A673 (cell line): ENCODE results near the gene OBSCN. TPM values are rescaled to one million over a fixed set of nuclear protein-coding genes. Genes with fewer than 3 reads are reported as not detected.

Experiments used
- BruUV-seq: library from RNA; stranded (reverse); fragments of 400-500 nt; replicated peaks from 2 replicates; lab custom pipeline; 2021; lab: Mats Ljungman, UMichigan
- CTCF ChIA-PET: fragments of 300-600 bp; sonication (Branson Sonifier 250); formaldehyde crosslinking; loops from one replicate; lab custom pipeline; 2022; ENCODE audit warnings: antibody characterized with exemption; lab: Charles Lee
- POLR2A ChIA-PET: fragments of 300-600 bp; sonication (Branson Sonifier 250); formaldehyde crosslinking; loops from one replicate; lab custom pipeline; 2022; ENCODE audit warnings: antibody characterized with exemption; ENCODE audit not compliant: low non-redundant PET; lab: Charles Lee
- DNase-seq: peaks from one replicate; pipeline ENCODE4 v3.0.0-alpha.2; 2015; ENCODE audit warnings: low spot score
- H3K27ac ChIP-seq: fragments of 200-600 bp; sonication (generic); 2 replicates; pipeline ENCODE4 v1.5.1; 2016; ENCODE audit warnings: mixed run types, low read depth, mild to moderate bottlenecking, mixed read lengths, antibody characterized with exemption, low read length; ENCODE audit not compliant: poor library complexity, severe bottlenecking
- H3K27me3 ChIP-seq: fragments of 200-600 bp; sonication (generic); replicated peaks from 2 replicates; pipeline ENCODE4 v1.6.1; 2017; ENCODE audit warnings: mixed run types, low read depth, mild to moderate bottlenecking, mixed read lengths, antibody characterized with exemption, low read length; ENCODE audit not compliant: insufficient read depth, poor library complexity
- H3K36me3 ChIP-seq: fragments of 200-600 bp; sonication (generic); 2 replicates; pipeline ENCODE4 v1.6.1; 2016; ENCODE audit warnings: mixed run types, mild to moderate bottlenecking, mixed read lengths, antibody characterized with exemption, low read length; ENCODE audit not compliant: insufficient read depth, poor library complexity, severe bottlenecking
- H3K4me1 ChIP-seq: fragments of 200-600 bp; sonication (generic); 2 replicates; pipeline ENCODE4 v1.6.1; 2017; ENCODE audit warnings: mixed run types, mild to moderate bottlenecking, mixed read lengths, antibody characterized with exemption, low read length; ENCODE audit not compliant: insufficient read depth, poor library complexity, severe bottlenecking
- H3K4me3 ChIP-seq: fragments of 200-600 bp; sonication (generic); 2 replicates; pipeline ENCODE4 v1.5.1; 2016; ENCODE audit warnings: low read depth, mixed run types, mild to moderate bottlenecking, mixed read lengths, low read length; ENCODE audit not compliant: poor library complexity, severe bottlenecking
- H3K9me3 ChIP-seq: fragments of 200-600 bp; sonication (generic); 2 replicates; pipeline ENCODE4 v1.6.1; 2016; ENCODE audit warnings: mixed run types, low read depth, mild to moderate bottlenecking, mixed read lengths, antibody characterized with exemption, low read length; ENCODE audit not compliant: poor library complexity, severe bottlenecking
- EZH2 ChIP-seq: fragments of 200-600 bp; sonication (generic); IDR thresholded peaks from 2 replicates; pipeline ENCODE4 v1.6.1; 2017; ENCODE audit warnings: borderline replicate concordance, low read depth, mild to moderate bottlenecking, mixed read lengths, antibody characterized with exemption, low read length; ENCODE audit not compliant: poor library complexity, severe bottlenecking
- intact Hi-C: fragments of 100-400 bp; cut with micrococcal nuclease; formaldehyde crosslinking; loops from one replicate; pipeline ENCODE4 v1.10.0; 2022; ENCODE audit not compliant: unreplicated experiment
- total RNA-seq: library from RNA; stranded (reverse); gene quantifications from 2 replicates; pipeline ENCODE4 v1.2.3, GENCODE V29; 2021
- TF ChIP-seq, protein P1 (sequence below): fragments of 300-800, 200-600 bp; sonication (generic); conservative IDR thresholded peaks from 2 replicates; pipeline ENCODE4 v1.5.1; 2017; ENCODE audit warnings: low read depth, mild to moderate bottlenecking, antibody characterized with exemption, low read length, moderate library complexity, mixed read lengths

The OBSCN gene
- total RNA-seq, 1 experiment from 2014 or later, result 37.7 TPM

DNA sequence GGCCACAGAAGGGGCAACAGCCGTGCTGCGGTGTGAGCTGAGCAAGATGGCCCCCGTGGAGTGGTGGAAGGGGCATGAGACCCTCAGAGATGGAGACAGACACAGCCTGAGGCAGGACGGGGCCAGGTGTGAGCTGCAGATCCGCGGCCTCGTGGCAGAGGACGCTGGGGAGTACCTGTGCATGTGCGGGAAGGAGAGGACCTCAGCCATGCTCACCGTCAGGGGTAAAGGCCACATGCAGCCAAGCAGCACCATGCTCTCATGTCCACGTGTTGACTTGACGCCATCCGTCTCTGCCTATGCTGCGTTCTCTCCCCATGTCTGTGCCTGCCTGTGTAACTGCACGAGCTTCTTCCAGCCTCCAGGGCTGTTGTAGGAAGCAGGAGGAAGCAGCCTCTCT is 85.5 kb downstream of the OBSCN start:
- Histone ChIP-seq H3K27me3 (no peaks in the 10 kb centered on the region), H3K4me1 (no peaks in the 10 kb centered on the region), H3K4me3 (no peak overlapping the region), H3K36me3 (no peaks in the 10 kb centered on the region), H3K27ac (no peak overlapping the region), H3K9me3 (peaks cover 7% of the 10 kb centered on the region)
- ChIA-PET CTCF (no interaction called here), POLR2A (no interaction called here)
- no TSS peak for BruUV-seq
- DNase-seq, result no peak
- TF ChIP-seq, protein P1, sequence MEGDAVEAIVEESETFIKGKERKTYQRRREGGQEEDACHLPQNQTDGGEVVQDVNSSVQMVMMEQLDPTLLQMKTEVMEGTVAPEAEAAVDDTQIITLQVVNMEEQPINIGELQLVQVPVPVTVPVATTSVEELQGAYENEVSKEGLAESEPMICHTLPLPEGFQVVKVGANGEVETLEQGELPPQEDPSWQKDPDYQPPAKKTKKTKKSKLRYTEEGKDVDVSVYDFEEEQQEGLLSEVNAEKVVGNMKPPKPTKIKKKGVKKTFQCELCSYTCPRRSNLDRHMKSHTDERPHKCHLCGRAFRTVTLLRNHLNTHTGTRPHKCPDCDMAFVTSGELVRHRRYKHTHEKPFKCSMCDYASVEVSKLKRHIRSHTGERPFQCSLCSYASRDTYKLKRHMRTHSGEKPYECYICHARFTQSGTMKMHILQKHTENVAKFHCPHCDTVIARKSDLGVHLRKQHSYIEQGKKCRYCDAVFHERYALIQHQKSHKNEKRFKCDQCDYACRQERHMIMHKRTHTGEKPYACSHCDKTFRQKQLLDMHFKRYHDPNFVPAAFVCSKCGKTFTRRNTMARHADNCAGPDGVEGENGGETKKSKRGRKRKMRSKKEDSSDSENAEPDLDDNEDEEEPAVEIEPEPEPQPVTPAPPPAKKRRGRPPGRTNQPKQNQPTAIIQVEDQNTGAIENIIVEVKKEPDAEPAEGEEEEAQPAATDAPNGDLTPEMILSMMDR, result no peak
- no peak for TF ChIP-seq EZH2
- intact Hi-C loops, result no loop called here

DNA sequence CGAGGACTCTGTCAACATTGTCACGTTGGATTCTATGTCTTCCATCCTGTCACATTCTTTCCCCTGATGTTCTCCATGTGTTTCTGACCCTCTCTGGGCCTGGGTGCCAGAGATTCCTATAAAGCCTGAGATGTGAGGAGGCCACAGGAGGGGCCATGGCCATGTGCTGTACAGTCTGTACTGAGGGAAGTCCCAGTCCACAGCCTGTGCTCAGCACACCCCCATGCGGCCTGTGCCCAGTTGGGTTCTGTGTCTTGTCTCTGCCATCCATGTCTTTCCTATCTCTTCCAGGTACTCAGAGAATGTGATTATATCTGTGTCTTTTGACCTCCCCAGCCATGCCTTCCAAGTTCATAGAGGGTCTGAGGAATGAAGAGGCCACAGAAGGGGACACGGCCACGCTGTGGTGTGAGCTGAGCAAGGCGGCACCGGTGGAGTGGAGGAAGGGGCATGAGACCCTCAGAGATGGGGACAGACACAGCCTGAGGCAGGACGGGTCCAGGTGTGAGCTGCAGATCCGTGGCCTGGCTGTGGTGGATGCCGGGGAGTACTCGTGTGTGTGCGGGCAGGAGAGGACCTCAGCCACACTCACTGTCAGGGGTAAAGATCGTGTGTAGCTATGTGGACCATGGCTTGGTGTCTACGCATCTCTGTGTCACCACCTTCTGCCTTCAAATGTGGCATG is 86.1 kb downstream of the OBSCN start:
- Histone ChIP-seq H3K9me3 (peaks cover 7% of the 10 kb centered on the region), H3K27me3 (no peaks in the 10 kb centered on the region), H3K4me3 (no peak overlapping the region), H3K36me3 (no peaks in the 10 kb centered on the region), H3K27ac (no peak overlapping the region), H3K4me1 (no peaks in the 10 kb centered on the region)
- intact Hi-C loops, result no loop called here
- TF ChIP-seq, protein P1, result no peak
- no peak for TF ChIP-seq EZH2
- no TSS peak for BruUV-seq
- no peak for DNase-seq
- ChIA-PET CTCF (no interaction called here), POLR2A (no interaction called here)

GRCh38 chr1:228294717-228295116 is 86.9 kb downstream of the OBSCN start:
- no peak overlapping the region for H3K27ac ChIP-seq
- intact Hi-C loops, result no loop called here
- ChIA-PET CTCF (no interaction called here), POLR2A (no interaction called here)
- no peak for TF ChIP-seq EZH2
- TF ChIP-seq, protein P1, result no peak
- H3K4me1 ChIP-seq, result no peaks in the 10 kb centered on the region
- no peaks in the 10 kb centered on the region for H3K27me3 ChIP-seq
- DNase-seq, result no peak
- H3K36me3 ChIP-seq, result peaks cover 4% of the 10 kb centered on the region
- no peak overlapping the region for H3K4me3 ChIP-seq
- no TSS peak for BruUV-seq
- peaks cover 7% of the 10 kb centered on the region for H3K9me3 ChIP-seq
